GM19099 (cell line): Measurements from ENCODE around the gene LELP1.

Source experiments
- POLR2A ChIP-seq: IDR thresholded peaks from 3 replicates; pipeline ENCODE4 v1.6.1; 2011; ENCODE audit warnings: low read depth; ENCODE audit not compliant: insufficient read length; ENCODE audit errors: extremely low read depth

Gene LELP1

DNA sequence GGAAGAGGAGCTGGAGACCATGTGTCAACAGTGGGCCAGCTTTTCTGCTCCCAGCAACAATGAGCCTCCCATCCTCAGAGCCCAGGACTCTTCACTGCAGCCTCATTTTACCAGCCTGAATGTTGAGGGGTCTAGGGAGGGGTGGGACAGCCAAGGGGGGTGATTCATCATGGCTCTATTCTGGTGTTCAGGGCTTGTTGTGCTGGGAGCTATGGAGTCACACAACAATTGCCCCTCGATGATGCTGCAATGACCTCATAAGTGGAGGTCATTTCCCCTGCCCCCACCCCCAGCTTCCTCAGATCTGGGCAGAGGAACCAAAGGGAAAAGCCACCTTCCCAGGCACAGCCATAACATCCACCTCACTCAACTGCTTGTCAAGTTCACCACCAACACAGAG is at the start of gene LELP1:
LELP1 (plus strand) TSS at position 301 of the 400 bp plus-strand sequence. CDS start 1,278 bp downstream, outside the sequence.
- no peak for TF ChIP-seq POLR2A

DNA sequence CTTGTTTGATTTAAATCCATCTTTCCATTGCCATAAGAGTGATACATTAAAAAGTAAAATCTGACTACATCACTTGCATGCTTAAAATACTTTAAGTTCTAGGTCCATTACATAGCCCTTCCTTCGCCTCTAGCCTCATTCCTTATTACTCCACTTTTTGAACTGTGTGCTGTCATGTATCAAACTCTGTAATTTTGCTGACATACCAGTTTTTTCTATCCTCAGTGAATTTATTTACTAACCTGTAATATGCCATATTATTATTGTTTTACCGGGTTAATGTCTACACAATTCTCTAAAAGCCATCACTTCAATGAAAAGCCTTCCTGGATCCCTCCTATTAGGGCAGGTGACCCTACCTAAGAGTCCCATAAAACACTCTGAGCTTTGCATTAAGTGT is 47.7 kb upstream of the LELP1 start:
- no peak for TF ChIP-seq POLR2A

DNA sequence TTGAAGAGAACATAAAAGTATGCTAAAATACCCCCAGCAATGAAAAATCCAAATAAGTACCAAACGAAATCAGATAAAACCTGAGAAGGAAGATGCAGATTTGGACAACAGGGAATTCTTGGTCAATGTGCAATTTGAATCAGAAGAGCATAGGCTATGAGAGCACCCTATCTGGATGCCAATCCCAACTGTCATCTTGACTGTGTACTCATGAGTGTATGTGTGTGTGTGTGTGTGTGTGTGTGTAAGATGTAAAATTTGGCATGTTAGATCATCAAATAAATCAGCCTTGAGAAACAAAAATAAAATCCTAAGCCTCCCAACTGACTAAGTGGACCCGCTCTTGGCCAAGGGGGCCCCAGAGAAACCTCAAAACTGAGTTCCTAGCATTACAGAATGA is 34.5 kb upstream of the LELP1 start:
- no peak for TF ChIP-seq POLR2A

DNA sequence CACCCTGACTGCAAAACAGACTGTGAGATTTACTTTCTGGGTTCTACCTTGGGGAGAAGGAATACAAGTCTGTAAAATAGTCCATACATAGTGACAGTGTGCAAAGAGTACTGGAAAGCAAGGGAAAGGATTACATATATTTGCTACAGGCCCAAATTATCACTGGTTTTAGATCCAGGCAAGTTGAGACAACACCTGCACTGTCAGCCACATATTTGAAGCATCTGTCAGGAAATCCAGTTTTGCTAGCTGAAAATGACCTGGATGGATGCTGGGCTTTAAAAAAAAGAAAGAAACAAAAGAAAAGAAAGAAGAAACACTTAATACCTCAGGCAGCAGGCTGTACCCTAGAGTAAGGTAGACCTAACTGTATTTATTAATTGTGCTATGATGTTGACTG is 28.6 kb upstream of the LELP1 start:
- no peak for TF ChIP-seq POLR2A

DNA sequence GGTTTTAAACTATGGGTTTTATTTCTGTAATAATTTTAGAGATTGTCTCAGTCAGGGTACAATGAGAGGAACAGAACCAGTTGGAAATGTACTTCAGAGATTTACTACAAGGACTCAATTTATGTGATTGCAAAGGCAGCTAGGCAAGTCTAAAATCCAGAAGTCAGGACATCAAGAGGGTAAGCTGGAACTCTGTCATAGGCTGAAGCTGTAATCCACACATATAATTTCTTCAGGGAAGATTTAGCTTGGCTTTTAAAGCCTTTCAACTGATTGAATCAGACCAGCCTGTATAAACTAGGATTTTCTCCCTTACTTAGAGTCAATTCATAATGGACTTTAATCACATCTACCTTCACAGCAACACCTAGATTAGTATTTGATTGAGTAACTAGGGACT is 24.3 kb upstream of the LELP1 start:
- TF ChIP-seq POLR2A = no peak

DNA sequence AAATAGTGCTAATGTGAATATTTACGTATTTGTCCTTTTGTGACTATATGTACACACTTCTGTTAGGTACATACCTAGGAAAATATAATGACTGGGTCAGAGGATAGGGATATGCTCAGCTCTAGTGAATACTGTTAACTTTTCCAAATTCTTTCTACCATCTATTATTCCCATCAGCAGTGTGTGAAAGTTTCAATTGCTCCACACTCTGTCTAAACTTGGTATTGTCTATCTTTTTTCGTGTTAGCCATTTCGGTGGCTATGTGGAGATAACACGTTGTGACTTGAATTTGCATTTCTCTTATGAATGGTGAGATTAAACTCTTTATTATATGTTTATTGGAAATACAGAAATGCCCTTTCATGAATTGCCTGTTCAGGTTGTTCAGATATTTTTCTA is 22.7 kb upstream of the LELP1 start:
- TF ChIP-seq POLR2A = no peak

DNA sequence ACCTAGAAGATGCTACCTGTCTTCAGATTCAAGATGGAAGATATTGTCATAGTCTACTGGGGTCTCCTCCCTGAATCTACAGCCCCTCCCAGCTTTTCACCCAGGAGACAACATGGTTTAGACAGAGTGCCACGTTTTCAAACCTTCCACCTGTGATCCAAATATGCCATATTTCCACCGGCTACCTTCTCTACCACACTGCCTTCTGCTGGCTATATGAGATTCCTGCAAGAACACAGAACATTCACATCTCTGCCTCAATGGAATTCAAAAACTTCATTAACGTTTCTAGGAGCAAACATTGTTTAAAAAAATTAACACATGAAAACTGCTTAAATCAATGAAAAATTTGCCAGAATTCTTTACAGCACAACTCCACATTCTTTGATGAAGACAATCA is 12.9 kb upstream of the LELP1 start:
- no peak for TF ChIP-seq POLR2A

DNA sequence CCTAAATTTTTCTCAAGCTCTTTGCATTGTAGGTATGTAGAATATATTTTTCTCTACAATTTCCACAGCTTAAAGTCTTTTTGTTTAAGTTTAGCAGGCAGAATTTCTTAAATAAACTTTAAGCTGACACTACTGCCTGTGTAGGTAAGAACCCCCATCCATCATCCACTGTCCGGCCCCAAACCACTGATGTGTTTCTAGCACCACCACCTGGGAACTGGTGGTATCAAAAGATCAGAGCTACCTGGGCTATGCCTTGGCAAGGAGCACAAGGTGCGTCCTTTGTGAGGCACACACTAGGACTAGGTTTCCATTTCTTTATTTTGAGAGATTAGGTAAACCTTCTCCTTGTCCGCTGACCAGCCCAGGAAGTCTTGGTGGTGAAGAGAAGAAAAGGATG is 10.5 kb upstream of the LELP1 start:
- no peak for TF ChIP-seq POLR2A

DNA sequence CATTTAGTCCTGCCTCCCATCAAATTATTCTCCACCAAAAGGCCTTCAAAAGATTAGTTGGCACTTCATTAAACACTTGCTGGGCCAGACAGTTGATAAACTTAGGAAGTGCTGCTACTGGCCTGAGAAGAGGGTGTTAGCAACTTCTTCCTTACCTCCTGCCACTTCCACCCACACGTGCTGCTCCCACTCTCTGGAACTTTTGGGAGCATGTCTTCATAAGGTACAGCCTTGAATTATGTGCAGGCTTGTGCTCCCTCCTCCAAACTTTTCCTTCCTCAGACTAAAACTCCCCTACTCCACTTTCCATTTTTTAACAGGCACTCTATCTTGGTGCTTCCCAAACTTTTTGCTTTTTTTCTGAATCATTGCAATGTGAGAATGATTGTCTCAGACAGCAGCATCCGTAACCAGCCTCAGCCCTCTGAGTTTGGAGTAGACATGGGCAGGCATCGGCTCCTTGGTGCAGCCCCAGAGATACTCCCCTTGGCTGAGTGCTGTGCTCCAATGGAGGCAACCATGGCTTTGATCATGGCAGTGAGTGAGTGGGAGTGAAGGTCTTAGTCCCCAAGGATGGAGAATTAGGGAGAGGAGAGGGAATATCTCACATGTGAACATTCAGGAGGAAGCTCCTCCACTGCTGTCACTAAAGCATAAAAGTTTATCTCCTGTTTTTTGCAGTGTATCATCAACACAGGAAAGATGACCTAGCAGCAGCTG is 8.7 kb upstream of the LELP1 start:
- TF ChIP-seq POLR2A = no peak

DNA sequence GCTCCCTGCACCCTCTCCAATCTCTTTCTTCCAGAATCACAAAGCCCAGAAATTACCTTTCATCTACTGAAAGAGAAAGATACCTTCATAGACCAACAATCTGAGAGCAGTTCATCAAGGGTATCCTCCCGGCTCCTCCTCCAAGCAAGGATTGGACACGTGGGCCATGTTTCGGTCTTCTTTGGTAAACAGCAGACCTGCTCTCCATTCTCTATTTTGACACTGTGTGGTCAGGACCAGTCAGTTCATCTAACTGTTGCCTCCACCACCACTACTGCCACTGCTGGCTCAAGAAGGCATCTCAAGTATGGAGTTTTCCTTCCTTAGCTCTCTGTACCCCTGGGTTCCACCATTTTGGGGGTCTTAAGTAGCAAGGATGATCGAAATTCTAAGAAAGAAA is 8.0 kb upstream of the LELP1 start:
- TF ChIP-seq POLR2A = no peak

DNA sequence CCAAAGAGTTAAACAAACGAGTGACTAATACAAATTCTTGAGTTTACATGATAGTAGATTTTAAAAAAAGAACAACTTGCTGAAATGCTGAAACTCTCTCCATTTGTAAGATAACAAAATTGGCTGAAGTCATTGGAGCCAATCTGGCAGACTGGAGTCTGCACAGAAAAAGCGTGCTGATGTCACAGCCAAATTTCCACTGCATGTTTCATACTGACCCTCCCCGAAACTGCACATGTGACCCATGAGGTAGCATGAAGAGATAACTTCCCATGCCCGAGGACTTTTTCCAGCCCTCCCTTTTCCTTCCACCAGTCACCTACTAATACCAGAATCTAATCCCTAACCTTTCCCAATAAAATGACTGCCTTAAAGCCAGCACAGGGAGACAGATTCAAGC is 1.2 kb upstream of the LELP1 start:
- no peak for TF ChIP-seq POLR2A

DNA sequence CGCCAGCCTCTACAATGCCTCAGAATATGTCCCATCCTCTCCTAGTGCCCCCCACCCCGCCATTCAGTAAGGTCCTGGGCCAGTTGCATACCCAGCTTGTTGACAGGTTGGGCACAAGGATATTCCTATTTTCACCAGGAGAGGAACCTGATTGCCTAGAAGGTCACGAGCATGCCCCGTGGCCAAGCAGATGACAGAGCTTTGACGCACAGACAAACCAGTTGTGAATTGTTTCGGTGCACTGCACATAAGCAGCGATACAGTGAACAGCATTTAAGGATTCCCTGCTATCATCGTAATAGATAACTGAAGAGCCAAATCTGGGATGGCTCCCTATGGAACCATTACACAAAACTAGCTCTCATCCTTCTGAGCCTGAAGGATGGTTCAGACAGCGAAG is 3.4 kb downstream of the LELP1 start:
- no peak for TF ChIP-seq POLR2A

DNA sequence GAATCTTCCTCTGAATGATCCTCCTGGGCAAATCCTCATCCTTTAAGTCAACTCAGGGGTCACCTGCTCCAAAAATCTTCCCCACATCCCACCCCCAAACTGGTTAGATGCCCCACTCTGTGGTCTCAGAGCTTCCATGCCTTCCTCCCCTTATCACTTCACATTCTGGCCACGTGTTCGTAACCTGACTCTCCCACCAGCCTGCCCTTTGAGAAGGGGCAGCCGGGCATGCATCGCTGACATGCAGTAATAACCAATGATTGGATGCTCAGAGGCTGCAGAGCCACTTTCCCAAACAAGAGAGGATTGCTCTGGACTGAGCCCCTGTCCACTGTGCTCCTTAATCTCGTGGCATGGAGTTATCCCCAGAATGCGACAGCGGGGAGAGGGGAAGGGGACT is 7.0 kb downstream of the LELP1 start:
- no peak for TF ChIP-seq POLR2A

DNA sequence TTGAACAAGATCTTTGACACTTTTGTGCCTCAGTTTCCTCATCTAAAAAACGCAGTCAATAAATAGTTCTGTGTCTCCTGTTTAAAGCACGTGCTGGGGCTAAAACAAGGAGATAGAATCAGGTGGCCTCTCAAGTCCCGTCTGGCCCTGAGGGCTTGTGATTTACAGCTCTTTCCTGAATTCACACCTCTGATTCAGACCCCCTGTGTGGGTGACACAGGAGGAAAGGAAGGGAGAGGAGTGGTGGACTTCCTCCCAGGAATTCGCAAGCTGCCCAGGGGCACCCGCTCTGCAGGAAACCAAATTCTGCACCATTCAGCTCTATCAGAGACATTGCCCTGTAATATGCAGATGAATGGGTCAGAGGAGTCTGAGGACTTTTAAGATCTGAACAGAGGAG is 9.0 kb downstream of the LELP1 start:
- TF ChIP-seq POLR2A = no peak

DNA sequence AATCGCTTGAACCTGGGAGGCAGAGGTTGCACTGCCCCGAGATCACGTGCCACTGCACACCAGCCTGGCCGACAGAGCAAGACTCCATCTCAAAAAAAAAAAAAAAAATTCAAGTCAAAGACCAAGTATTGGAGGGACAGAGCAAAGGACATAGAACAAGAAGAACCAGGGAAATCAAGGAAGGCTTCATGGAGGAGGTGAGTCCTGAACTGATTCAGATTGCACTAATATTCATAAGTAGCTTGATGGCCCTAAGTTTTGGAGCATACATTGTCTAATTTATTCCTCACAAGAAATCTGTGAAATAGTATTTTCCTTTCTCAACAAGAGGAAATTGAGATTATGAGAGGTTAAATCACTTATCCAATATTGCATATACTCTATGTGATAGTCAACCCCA is 10.3 kb downstream of the LELP1 start:
- no peak for TF ChIP-seq POLR2A

DNA sequence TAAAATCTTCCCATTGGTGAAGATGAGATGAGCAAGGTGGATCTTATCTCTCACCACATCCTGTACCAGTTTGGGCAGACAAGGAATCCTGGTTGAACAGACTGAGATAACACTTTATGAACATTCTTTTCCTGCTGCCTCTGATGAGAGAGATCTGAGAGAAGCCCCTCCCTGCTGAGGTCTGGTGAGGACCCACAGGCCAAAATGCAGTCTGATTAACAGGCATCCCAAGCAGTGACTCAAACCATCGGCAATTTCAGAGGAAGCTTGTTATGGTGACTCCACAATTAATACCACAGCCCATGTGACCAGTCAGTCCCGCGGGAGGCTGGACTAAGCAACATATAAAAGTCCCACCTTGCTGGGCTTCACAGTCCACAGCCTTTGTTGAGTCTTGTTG is 14.0 kb downstream of the LELP1 start, which contains the start of gene PRR9:
PRR9 (plus strand) TSS at position 373 of the 400 bp plus-strand sequence. CDS start 561 bp downstream, outside the sequence.
- no peak for TF ChIP-seq POLR2A
